ENCODE data around the gene CCDC57. TPM values are rescaled to one million over a fixed set of nuclear protein-coding genes. Genes with fewer than 3 reads are reported as not detected.

The CCDC57 gene
- total RNA-seq, 3 donors from 2014 or later, result 48.9 to 64.6 (median 60.5) TPM

GRCh38 chr17:82110298-82110697, 102.3 kb downstream of the CCDC57 start:
- Mint-ChIP-seq H3K4me3 (no peak overlapping the region), H3K36me3 (ENCODE audit: insufficient read depth) (peaks cover 4% of the 10 kb centered on the region)

GRCh38 chr17:82108961-82109475, 103.6 kb downstream of the CCDC57 start:
- DNase-seq, result no peak
- Mint-ChIP-seq H3K36me3 (ENCODE audit: insufficient read depth) (peaks cover 4% of the 10 kb centered on the region), H3K9me3 (no peaks in the 10 kb centered on the region), H3K4me1 (ENCODE audit: low read depth) (peaks cover 26% of the 10 kb centered on the region), H3K27me3 (ENCODE audit: low read depth) (no peaks in the 10 kb centered on the region), H3K4me3 (no peak overlapping the region)
- no peak for ATAC-seq

More at GRCh38 chr17:82110298-82110697, 102.3 kb downstream of the CCDC57 start:
- no peak for DNase-seq
- ATAC-seq, result peak; percentile 61 to 66
- Mint-ChIP-seq H3K9me3 (no peaks in the 10 kb centered on the region), H3K4me1 (ENCODE audit: low read depth) (peaks cover 22% of the 10 kb centered on the region), H3K27me3 (ENCODE audit: low read depth) (no peaks in the 10 kb centered on the region)

GRCh38 chr17:82108496-82108945, 104.1 kb downstream of the CCDC57 start:
- DNase-seq (no peak), ATAC-seq (no peak)
- Mint-ChIP-seq H3K27me3 (ENCODE audit: low read depth) (no peaks in the 10 kb centered on the region), H3K4me3 (no peak overlapping the region), H3K9me3 (no peaks in the 10 kb centered on the region), H3K4me1 (ENCODE audit: low read depth) (peaks cover 26% of the 10 kb centered on the region), H3K36me3 (ENCODE audit: insufficient read depth) (peaks cover 3% of the 10 kb centered on the region)

- no peak for DNase-seq
- no peaks in the 10 kb centered on the region for H3K27me3 Mint-ChIP-seq (ENCODE audit: low read depth)
- peaks cover 26% of the 10 kb centered on the region for H3K4me1 Mint-ChIP-seq (ENCODE audit: low read depth)
- H3K4me3 Mint-ChIP-seq, result no peak overlapping the region
- peaks cover 2% of the 10 kb centered on the region for H3K36me3 Mint-ChIP-seq (ENCODE audit: insufficient read depth)
- H3K9me3 Mint-ChIP-seq, result no peaks in the 10 kb centered on the region
- ATAC-seq, result no peak
These were observed 104.6 kb downstream of the CCDC57 start for GRCh38 chr17:82108038-82108437.

- Mint-ChIP-seq H3K4me3 (no peak overlapping the region), H3K9me3 (no peaks in the 10 kb centered on the region), H3K4me1 (ENCODE audit: low read depth) (peaks cover 26% of the 10 kb centered on the region), H3K36me3 (ENCODE audit: insufficient read depth) (peaks cover 2% of the 10 kb centered on the region), H3K27me3 (ENCODE audit: low read depth) (no peaks in the 10 kb centered on the region)
- ATAC-seq, result no peak
- DNase-seq, result no peak
These were observed 105.2 kb downstream of the CCDC57 start for GRCh38 chr17:82107341-82107860.

- Mint-ChIP-seq H3K4me3 (peak overlapping the region; percentile 86), H3K4me1 (ENCODE audit: low read depth) (peaks cover 26% of the 10 kb centered on the region), H3K36me3 (ENCODE audit: insufficient read depth) (no peaks in the 10 kb centered on the region), H3K27me3 (ENCODE audit: low read depth) (no peaks in the 10 kb centered on the region), H3K9me3 (no peaks in the 10 kb centered on the region)
- ATAC-seq (no peak), DNase-seq (no peak)
These were observed 105.8 kb downstream of the CCDC57 start for GRCh38 chr17:82106688-82107305.

GRCh38 chr17:82105882-82106687, 106.6 kb downstream of the CCDC57 start:
- peak overlapping the region; percentile 86 for H3K4me3 Mint-ChIP-seq

GRCh38 chr17:82105417-82105881, 107.2 kb downstream of the CCDC57 start:
- DNase-seq (no peak), ATAC-seq (no peak)
- Mint-ChIP-seq H3K27me3 (ENCODE audit: low read depth) (no peaks in the 10 kb centered on the region), H3K4me3 (peak overlapping the region; percentile 86), H3K36me3 (ENCODE audit: insufficient read depth) (no peaks in the 10 kb centered on the region), H3K9me3 (no peaks in the 10 kb centered on the region), H3K4me1 (ENCODE audit: low read depth) (peaks cover 28% of the 10 kb centered on the region)

More at GRCh38 chr17:82105882-82106687, 106.6 kb downstream of the CCDC57 start:
- no peaks in the 10 kb centered on the region for H3K27me3 Mint-ChIP-seq (ENCODE audit: low read depth)
- H3K4me1 Mint-ChIP-seq (ENCODE audit: low read depth), result peaks cover 26% of the 10 kb centered on the region
- no peaks in the 10 kb centered on the region for H3K36me3 Mint-ChIP-seq (ENCODE audit: insufficient read depth)
- DNase-seq (peak; percentile 46), ATAC-seq (peak; percentile 88)
- H3K9me3 Mint-ChIP-seq, result no peaks in the 10 kb centered on the region

GRCh38 chr17:82104797-82105416, 107.7 kb downstream of the CCDC57 start:
- H3K36me3 Mint-ChIP-seq (ENCODE audit: insufficient read depth), result no peaks in the 10 kb centered on the region
- no peak for ATAC-seq
- H3K27me3 Mint-ChIP-seq (ENCODE audit: low read depth), result no peaks in the 10 kb centered on the region
- no peak for DNase-seq
- H3K4me1 Mint-ChIP-seq (ENCODE audit: low read depth), result peaks cover 28% of the 10 kb centered on the region
- peak overlapping the region; percentile 86 for H3K4me3 Mint-ChIP-seq
- H3K9me3 Mint-ChIP-seq, result no peaks in the 10 kb centered on the region

GRCh38 chr17:82103553-82104451, 108.8 kb downstream of the CCDC57 start:
- no peaks in the 10 kb centered on the region for H3K9me3 Mint-ChIP-seq
- peaks cover 28% of the 10 kb centered on the region for H3K4me1 Mint-ChIP-seq (ENCODE audit: low read depth)
- H3K4me3 Mint-ChIP-seq, result no peak overlapping the region
- no peak for ATAC-seq
- no peaks in the 10 kb centered on the region for H3K36me3 Mint-ChIP-seq (ENCODE audit: insufficient read depth)
- no peak for DNase-seq
- H3K27me3 Mint-ChIP-seq (ENCODE audit: low read depth), result no peaks in the 10 kb centered on the region

GRCh38 chr17:82101767-82102679, 110.6 kb downstream of the CCDC57 start:
- Mint-ChIP-seq H3K9me3 (no peaks in the 10 kb centered on the region), H3K4me1 (ENCODE audit: low read depth) (peaks cover 24% of the 10 kb centered on the region), H3K36me3 (ENCODE audit: insufficient read depth) (no peaks in the 10 kb centered on the region), H3K27me3 (ENCODE audit: low read depth) (no peaks in the 10 kb centered on the region), H3K4me3 (no peak overlapping the region)
- no peak for DNase-seq
- ATAC-seq, result no peak

GRCh38 chr17:82101301-82101715, 111.3 kb downstream of the CCDC57 start:
- H3K4me3 Mint-ChIP-seq, result no peak overlapping the region
- no peaks in the 10 kb centered on the region for H3K36me3 Mint-ChIP-seq (ENCODE audit: insufficient read depth)
- H3K27me3 Mint-ChIP-seq (ENCODE audit: low read depth), result no peaks in the 10 kb centered on the region
- ATAC-seq, result no peak
- DNase-seq, result no peak
- H3K4me1 Mint-ChIP-seq (ENCODE audit: low read depth), result peaks cover 17% of the 10 kb centered on the region
- H3K9me3 Mint-ChIP-seq, result no peaks in the 10 kb centered on the region
